Gastroesophageal sphincter (tissue), 4 donors: ENCODE results near the gene SCGB1D1. TPM values are rescaled to one million over a fixed set of nuclear protein-coding genes. Genes with fewer than 3 reads are reported as not detected.

Experiments used
- ATAC-seq: fragments of 150-250 bp; one replicate; pipeline ENCODE4 v1.9.1; 2016; ENCODE audit warnings: mild to moderate bottlenecking, moderate library complexity
- H3K27ac ChIP-seq, 4 donors: fragments of 200-600 bp; sonication (generic) in 3 of 4; 1 replicate in 3 of 4; 2 replicates in 1 of 4; pipeline ENCODE4 v1.5.1; 2016 to 2019
- H3K27me3 ChIP-seq: fragments of 200-600 bp; sonication (generic); one replicate; pipeline ENCODE4 v1.5.1; 2019
- H3K36me3 ChIP-seq, 2 donors: fragments of 200-600 bp; sonication (generic); one replicate each; pipeline ENCODE4 v1.5.1; 2019; ENCODE audit warnings: control low read depth in 1 of 2
- H3K4me1 ChIP-seq, 3 donors: fragments of 200-600 bp; sonication (generic); 1 replicate in 2 of 3; 2 replicates in 1 of 3; pipeline ENCODE4 v1.5.1; 2016 to 2019; ENCODE audit warnings: control low read depth in 2 of 3
- H3K4me3 ChIP-seq, 2 donors: fragments of 200-600 bp; sonication (generic); one replicate each; pipeline ENCODE4 v1.5.1; 2019; ENCODE audit warnings: mild to moderate bottlenecking in 1 of 2, moderate library complexity in 1 of 2
- H3K9me3 ChIP-seq, 3 donors: fragments of 200-600 bp; sonication (generic); one replicate each; pipeline ENCODE4 v1.5.1; 2017 to 2019; ENCODE audit warnings: control low read depth in 2 of 3
- CTCF ChIP-seq, 4 experiments: fragments of 200-600 bp in 2 of 4; fragments of 450-650 bp in 2 of 4; sonication (generic) in 1 of 4; IDR thresholded peaks; one replicate each; pipeline ENCODE4 v1.5.1; 2017 to 2019; ENCODE audit warnings: antibody characterized with exemption in 4 of 4, mild to moderate bottlenecking in 2 of 4, moderate library complexity in 2 of 4
- EP300 ChIP-seq: sonication (generic); formaldehyde crosslinking; IDR thresholded peaks from one replicate; pipeline ENCODE4 v1.6.1; 2017; ENCODE audit warnings: antibody characterized with exemption, mild to moderate bottlenecking
- POLR2A ChIP-seq, 2 donors: fragments of 450-650 bp; IDR thresholded peaks; one replicate each; pipeline ENCODE4 v1.6.1; 2017; ENCODE audit warnings: antibody characterized with exemption in 2 of 2, mild to moderate bottlenecking in 2 of 2, moderate library complexity in 1 of 2
- POLR2AphosphoS5 ChIP-seq: sonication (generic); formaldehyde crosslinking; IDR thresholded peaks from one replicate; pipeline ENCODE4 v1.6.1; 2017; ENCODE audit warnings: antibody characterized with exemption
- WGBS, 2 donors: methylation state at CpG; one replicate each; pipeline ENCODE4 v1.1.5; 2018; ENCODE audit warnings: low coverage in 1 of 2; 5-methylcytosine and 5-hydroxymethylcytosine counted together
- total RNA-seq, 4 donors: library from RNA; depleted of rRNA; stranded (reverse); fragments of >200 nt; gene quantifications; one replicate each; pipeline ENCODE4 v1.1.0, GENCODE V29; 2016

Gene SCGB1D1
- total RNA-seq, 4 donors from 2014 or later = not detected

GRCh38 chr11:62146476-62147200 is 43.4 kb upstream of the SCGB1D1 start:
- WGBS, 2 donors = 90 to 95% methylated on average over 2 to 17 of the region's 36 CpGs
- H3K27ac ChIP-seq = no peak overlapping the region
- H3K27me3 ChIP-seq = no peaks in the 10 kb centered on the region
- ATAC-seq = no peak
- H3K9me3 ChIP-seq = no peaks in the 10 kb centered on the region
- H3K36me3 ChIP-seq = peaks cover 0 to 99% of the 10 kb centered on the region in 2 donors
- no peak overlapping the region for H3K4me3 ChIP-seq
- H3K4me1 ChIP-seq = no peaks in the 10 kb centered on the region
- TF ChIP-seq CTCF (IDR thresholded peaks at IDR 0.05) (no peak), EP300 (no peak), POLR2A (IDR thresholded peaks at IDR 0.05) (no peak), POLR2AphosphoS5 (no peak)

- TF ChIP-seq CTCF (IDR thresholded peaks at IDR 0.05) (no peak), POLR2A (IDR thresholded peaks at IDR 0.05) (no peak)
- ATAC-seq = no peak
- 71 to 94% methylated on average over 3 of the region's 12 CpGs for WGBS, 2 donors
- H3K4me3 ChIP-seq = no peak overlapping the region
- no peaks in the 10 kb centered on the region for H3K9me3 ChIP-seq
- no peaks in the 10 kb centered on the region for H3K4me1 ChIP-seq
- H3K27ac ChIP-seq = no peak overlapping the region
- H3K36me3 ChIP-seq = peaks cover 0 to 99% of the 10 kb centered on the region in 2 donors
- no peaks in the 10 kb centered on the region for H3K27me3 ChIP-seq
These were observed 42.5 kb upstream of the SCGB1D1 start for GRCh38 chr11:62147545-62147944.

- ATAC-seq = no peak
- Histone ChIP-seq H3K4me3 (no peak overlapping the region), H3K27me3 (no peaks in the 10 kb centered on the region), H3K27ac (no peak overlapping the region), H3K9me3 (no peaks in the 10 kb centered on the region), H3K36me3 (peaks cover 0 to 96% of the 10 kb centered on the region in 2 donors), H3K4me1 (no peaks in the 10 kb centered on the region)
- TF ChIP-seq CTCF (IDR thresholded peaks at IDR 0.05) = no peak
- TF ChIP-seq EP300 = no peak
- TF ChIP-seq POLR2A (IDR thresholded peaks at IDR 0.05) = no peak
- TF ChIP-seq POLR2AphosphoS5 = no peak
- WGBS, 2 donors = 80 to 88% methylated on average over 3 to 4 of the region's 10 CpGs
These were observed 41.6 kb upstream of the SCGB1D1 start for GRCh38 chr11:62148271-62148980.

GRCh38 chr11:62149986-62150886 is 39.8 kb upstream of the SCGB1D1 start:
- Histone ChIP-seq H3K27ac (no peak overlapping the region), H3K27me3 (no peaks in the 10 kb centered on the region), H3K4me3 (no peak overlapping the region), H3K36me3 (peaks cover 0 to 80% of the 10 kb centered on the region in 2 donors), H3K4me1 (no peaks in the 10 kb centered on the region), H3K9me3 (no peaks in the 10 kb centered on the region)
- ATAC-seq = no peak
- WGBS, 2 donors = 87 to 88% methylated on average over 5 to 8 of the region's 17 CpGs
- TF ChIP-seq POLR2AphosphoS5 (no peak), CTCF (IDR thresholded peaks at IDR 0.05) (no peak), EP300 (no peak), POLR2A (IDR thresholded peaks at IDR 0.05) (no peak)
